ENCODE measurements around the gene ASIC5. TPM values are rescaled to one million over a fixed set of nuclear protein-coding genes. Genes with fewer than 3 reads are reported as not detected.

The ASIC5 gene
- polyA plus RNA-seq, 1 donor, result 4.0 TPM

DNA sequence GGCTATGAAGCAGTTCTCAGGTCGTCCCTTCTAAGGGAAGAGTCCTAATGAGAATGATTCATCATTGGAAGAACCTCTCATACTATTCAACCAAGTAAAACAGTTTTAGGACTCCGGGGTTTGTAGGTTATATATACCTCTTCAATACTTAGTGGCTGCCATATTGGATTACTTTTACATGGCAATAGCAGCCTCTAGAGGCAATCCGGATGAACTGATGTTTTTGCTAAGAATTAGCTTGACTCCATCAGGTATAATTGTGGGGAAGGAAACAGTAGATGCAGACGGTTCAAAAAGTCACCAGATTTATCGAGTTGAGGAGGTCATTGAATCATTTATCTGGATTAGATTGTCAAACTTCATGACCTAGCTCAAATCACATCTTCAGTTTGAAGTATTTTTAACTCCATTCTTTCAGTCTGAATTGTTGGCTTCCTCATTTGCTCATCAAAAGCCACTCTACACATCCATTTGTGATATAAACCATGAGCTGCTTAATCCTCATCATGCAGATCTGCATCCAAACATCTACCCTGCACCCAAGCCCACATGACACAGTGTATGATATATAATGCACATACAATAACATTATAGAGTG lies 78.9 kb downstream of the ASIC5 start:
- no peaks in the 10 kb centered on the region for H3K36me3 ChIP-seq (ENCODE audit: control insufficient read depth, insufficient read depth, low read length)
- WGBS (ENCODE audit: insufficient coverage, low lambda C conversion rate), result 0% methylated on average over 2 of the region's 5 CpGs
- H3K4me1 ChIP-seq (ENCODE audit: control insufficient read depth, insufficient read depth, low read length), result no peaks in the 10 kb centered on the region
- no peak overlapping the region for H3K27ac ChIP-seq (ENCODE audit: low read length)
- peaks cover 2% of the 10 kb centered on the region for H3K27me3 ChIP-seq (ENCODE audit: control insufficient read depth, insufficient read depth, low read length)
- DNase-seq, result peak; percentile 22 to 45
- no peaks in the 10 kb centered on the region for H3K9me3 ChIP-seq (ENCODE audit: control insufficient read depth, low read depth, low read length)
- no peak overlapping the region for H3K4me3 ChIP-seq (ENCODE audit: low read length)

DNA sequence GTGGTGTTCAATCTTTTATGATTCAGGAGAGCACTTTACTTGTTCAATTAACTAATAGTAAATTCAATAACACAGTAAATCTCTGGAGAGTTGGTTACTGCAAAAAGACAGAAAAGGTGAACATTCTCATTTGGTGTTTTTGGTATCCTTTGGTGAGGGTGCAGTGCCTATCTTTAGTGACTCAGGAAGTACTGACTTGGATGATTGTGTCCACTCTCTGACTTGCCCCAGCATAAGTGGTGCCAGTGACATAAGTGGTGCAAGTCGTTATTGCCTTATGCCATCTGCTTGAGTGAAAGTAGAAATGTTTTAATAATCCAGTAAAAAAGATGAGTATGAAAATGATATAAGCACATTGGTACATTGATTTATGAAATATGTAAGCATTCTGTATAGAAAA lies 80.2 kb downstream of the ASIC5 start:
- Histone ChIP-seq H3K4me1 (ENCODE audit: control insufficient read depth, insufficient read depth, low read length) (no peaks in the 10 kb centered on the region), H3K27me3 (ENCODE audit: control insufficient read depth, insufficient read depth, low read length) (peaks cover 2% of the 10 kb centered on the region)
- 80% methylated on average over 1 of the region's 1 CpG for WGBS (ENCODE audit: insufficient coverage, low lambda C conversion rate)

DNA sequence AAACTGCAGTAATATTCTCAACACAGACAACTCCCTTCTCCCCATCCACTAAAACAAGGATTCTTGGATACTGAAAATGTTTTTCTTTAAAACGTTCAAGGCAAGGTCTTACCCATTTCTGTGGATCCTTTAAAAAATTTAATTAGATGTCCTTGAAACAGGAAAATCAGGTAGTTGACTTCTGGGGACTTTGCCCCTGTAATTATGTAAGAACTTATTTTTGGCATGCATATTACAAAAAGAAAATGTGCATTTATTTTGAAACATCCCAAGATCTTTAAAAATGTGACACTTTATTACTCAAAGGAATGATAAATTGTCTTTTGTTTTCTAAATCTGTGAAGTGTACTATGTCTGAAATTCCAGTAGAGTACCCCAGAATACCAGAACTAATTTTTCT lies 81.4 kb downstream of the ASIC5 start:
- 83% methylated on average over 1 of the region's 1 CpG for WGBS (ENCODE audit: insufficient coverage, low lambda C conversion rate)
- no peaks in the 10 kb centered on the region for H3K4me1 ChIP-seq (ENCODE audit: control insufficient read depth, insufficient read depth, low read length)
- H3K36me3 ChIP-seq (ENCODE audit: control insufficient read depth, insufficient read depth, low read length), result no peaks in the 10 kb centered on the region
- no peak for DNase-seq
- no peak overlapping the region for H3K27ac ChIP-seq (ENCODE audit: low read length)
- H3K27me3 ChIP-seq (ENCODE audit: control insufficient read depth, insufficient read depth, low read length), result peaks cover 2% of the 10 kb centered on the region
- no peak overlapping the region for H3K4me3 ChIP-seq (ENCODE audit: low read length)
- H3K9me3 ChIP-seq (ENCODE audit: control insufficient read depth, low read depth, low read length), result no peaks in the 10 kb centered on the region

More for the DNA sequence above, 80.2 kb downstream of the ASIC5 start:
- H3K27ac ChIP-seq (ENCODE audit: low read length), result no peak overlapping the region
- H3K9me3 ChIP-seq (ENCODE audit: control insufficient read depth, low read depth, low read length), result no peaks in the 10 kb centered on the region
- no peak for DNase-seq
- H3K36me3 ChIP-seq (ENCODE audit: control insufficient read depth, insufficient read depth, low read length), result no peaks in the 10 kb centered on the region
- H3K4me3 ChIP-seq (ENCODE audit: low read length), result no peak overlapping the region

DNA sequence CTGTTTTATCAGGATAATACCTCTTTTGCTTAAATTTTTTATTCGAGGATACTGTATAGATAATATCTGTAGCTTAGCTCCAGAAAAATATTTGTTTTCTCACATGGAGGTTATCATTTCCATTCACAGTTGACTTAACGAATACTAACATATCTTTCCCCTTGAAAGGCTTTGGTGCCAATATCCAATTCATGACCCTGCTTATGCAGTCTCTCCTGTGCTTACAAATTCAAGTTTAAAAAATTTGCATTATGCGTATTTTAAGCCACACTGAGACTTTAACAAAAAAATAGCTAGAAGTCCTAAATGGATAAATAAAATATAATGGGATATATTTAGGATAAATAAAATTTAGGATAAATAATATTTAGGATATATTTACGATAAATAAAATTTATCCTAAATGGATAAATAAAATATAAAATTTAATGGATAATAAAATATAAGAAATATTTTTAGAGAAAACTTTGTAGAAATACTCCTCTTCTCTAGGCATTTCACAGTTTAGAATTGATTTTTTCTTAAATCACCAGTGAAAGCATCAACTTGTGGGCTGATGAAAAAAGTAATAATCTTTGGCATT lies 84.7 kb downstream of the ASIC5 start:
- Histone ChIP-seq H3K4me3 (ENCODE audit: low read length) (no peak overlapping the region), H3K27me3 (ENCODE audit: control insufficient read depth, insufficient read depth, low read length) (peaks cover 2% of the 10 kb centered on the region), H3K27ac (ENCODE audit: low read length) (no peak overlapping the region), H3K4me1 (ENCODE audit: control insufficient read depth, insufficient read depth, low read length) (no peaks in the 10 kb centered on the region), H3K9me3 (ENCODE audit: control insufficient read depth, low read depth, low read length) (no peaks in the 10 kb centered on the region), H3K36me3 (ENCODE audit: control insufficient read depth, insufficient read depth, low read length) (no peaks in the 10 kb centered on the region)
- 94% methylated on average over 3 of the region's 4 CpGs for WGBS (ENCODE audit: insufficient coverage, low lambda C conversion rate)
- no peak for DNase-seq

DNA sequence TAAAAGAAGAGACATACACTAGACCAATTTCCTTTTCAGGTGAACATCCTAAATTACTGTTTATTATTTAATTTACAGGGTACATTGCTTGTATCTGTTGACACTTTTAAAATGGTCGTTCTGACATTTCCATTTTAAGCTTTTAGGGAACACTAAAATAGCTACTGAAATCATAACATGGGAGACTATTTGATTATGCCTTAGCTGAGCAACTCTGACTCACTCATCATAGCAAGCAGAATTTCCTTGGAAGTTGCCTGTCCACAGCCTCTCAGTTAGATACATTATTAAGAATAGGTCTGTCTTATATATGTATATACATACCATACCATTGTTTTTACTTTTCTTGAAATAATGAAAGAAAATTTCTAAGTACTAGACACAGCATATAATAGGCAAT lies 85.3 kb downstream of the ASIC5 start:
- Histone ChIP-seq H3K9me3 (ENCODE audit: control insufficient read depth, low read depth, low read length) (no peaks in the 10 kb centered on the region), H3K4me3 (ENCODE audit: low read length) (no peak overlapping the region), H3K27ac (ENCODE audit: low read length) (no peak overlapping the region), H3K36me3 (ENCODE audit: control insufficient read depth, insufficient read depth, low read length) (no peaks in the 10 kb centered on the region), H3K4me1 (ENCODE audit: control insufficient read depth, insufficient read depth, low read length) (no peaks in the 10 kb centered on the region), H3K27me3 (ENCODE audit: control insufficient read depth, insufficient read depth, low read length) (peaks cover 2% of the 10 kb centered on the region)
- no CpG with 5 or more reads among the region's 1 CpG for WGBS (ENCODE audit: insufficient coverage, low lambda C conversion rate)
- no peak for DNase-seq

Other genes starting within 250 kb of the ASIC5 start
- 25.3 TPM for gene GUCY1A1, start 199.4 kb downstream of the ASIC5 start, polyA plus RNA-seq
- 13.5 TPM for gene GUCY1B1, start 107.3 kb downstream of the ASIC5 start, polyA plus RNA-seq
- gene TDO2, start 37.4 kb upstream of the ASIC5 start, polyA plus RNA-seq, result 7.5 TPM
- 40.3 TPM for gene CTSO, start 87.6 kb upstream of the ASIC5 start, polyA plus RNA-seq